HTR-8/SVneo (cell line): ENCODE data around the gene CHMP1B.

Source experiments
- DNase-seq: peaks from one replicate; pipeline ENCODE4 v3.0.0; 2011; ENCODE audit warnings: low spot score, mixed read lengths; ENCODE audit not compliant: insufficient read length
- FAIRE-seq: peaks from 2 replicates; lab custom pipeline; 2011; peaks lifted over from hg19 to GRCh38; lab: Jason Lieb, UNC

The CHMP1B gene

DNA sequence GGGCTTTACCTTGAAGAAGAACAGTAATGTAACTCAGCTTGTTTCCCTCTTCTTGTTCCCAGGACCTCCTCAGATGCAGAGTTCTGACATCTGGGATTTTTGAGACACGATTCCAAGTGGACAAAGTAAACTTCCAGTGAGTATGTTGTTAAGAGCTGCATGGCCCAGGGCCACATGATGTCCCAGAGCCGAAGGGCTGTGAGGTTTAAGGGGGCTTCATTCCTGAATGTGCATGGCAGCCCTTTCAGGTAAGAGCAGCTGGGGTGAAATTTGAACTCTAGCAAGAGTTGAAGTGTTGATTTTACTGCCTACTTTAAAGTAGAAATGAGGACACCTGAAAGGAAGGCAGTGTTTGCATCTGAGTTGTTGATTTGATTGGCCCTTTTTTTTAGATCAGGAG lies 13.3 kb downstream of the CHMP1B start:
- FAIRE-seq (no peak), DNase-seq (no peak)

DNA sequence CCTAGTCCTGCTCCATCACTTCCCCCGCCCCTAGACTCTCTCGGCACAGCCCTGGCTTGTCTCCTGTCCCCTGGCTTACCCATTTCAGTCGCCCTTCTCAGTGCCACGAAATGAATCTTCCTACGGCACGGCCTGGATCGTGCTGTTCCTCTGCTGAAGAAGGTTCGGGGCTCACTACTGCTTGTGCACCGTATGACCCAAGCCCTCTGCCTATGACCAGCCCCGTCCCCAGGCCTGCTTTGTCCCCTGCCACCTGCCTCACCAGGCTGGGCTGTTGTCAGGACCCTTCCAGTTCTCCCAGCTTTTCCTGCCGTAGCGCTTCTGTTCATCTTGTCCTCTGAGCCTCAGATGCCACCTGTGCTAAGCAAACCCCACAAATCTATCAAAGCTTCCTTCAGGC lies 13.9 kb downstream of the CHMP1B start:
- DNase-seq (no peak), FAIRE-seq (no peak)

DNA sequence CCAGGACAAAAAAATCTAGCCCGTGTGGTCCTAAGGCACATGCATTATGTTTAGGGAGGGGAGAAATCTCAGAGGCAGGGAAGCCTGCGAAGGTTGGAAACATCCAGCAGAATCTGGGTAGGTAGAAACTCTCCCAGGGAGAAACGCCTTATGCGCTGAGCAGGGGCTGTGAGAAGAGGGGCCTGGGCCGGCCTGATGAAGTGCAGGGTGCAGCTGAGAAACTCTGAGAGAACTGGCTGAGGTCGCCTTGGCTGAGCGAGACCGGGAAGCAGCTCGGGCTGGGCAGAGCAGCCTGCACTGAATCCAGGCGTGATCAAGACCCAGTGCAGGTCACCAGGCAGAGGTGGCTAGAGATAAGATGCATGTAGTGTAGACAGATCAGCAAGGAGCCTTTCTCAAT lies 15.1 kb downstream of the CHMP1B start:
- no peak for FAIRE-seq
- no peak for DNase-seq

DNA sequence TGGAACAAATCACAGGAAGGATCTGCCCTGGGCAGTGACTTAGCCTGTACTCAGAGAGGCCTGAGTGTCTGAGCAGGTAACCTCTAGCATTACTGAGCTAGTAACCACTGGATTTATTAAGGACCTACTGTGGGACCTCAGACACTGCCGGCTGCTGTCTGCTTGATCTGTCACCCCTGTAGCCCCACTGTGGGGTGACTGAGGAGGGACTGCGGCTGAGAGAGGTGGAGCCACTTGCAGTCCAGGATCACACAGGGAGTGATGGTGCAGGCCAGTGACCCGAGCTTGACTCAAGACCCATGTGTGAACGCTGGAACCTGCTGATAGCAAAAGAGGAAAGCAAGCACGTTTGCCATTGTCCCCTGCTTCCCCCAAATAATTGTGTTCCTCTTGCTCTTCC lies 15.6 kb downstream of the CHMP1B start:
- DNase-seq, result no peak
- no peak for FAIRE-seq

DNA sequence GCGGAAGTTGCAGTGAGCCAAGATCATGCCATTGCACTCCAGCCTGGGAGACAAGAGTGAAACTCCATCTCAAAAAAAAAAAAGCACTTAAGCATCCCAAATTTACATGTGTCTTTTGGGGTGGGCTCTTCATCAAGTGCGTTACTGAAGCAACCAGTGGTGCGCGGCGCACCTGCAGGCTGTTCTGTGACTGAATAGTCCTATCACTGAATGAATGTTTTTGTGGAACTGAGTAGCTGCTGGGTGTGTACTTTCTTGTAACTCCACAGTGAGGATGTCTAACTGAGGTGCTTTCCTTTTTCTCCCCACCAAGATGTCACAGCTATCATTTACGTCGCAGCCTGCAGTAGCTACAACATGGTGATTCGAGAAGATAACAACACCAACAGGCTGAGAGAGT lies 17.0 kb downstream of the CHMP1B start:
- no peak for FAIRE-seq
- DNase-seq, result no peak

DNA sequence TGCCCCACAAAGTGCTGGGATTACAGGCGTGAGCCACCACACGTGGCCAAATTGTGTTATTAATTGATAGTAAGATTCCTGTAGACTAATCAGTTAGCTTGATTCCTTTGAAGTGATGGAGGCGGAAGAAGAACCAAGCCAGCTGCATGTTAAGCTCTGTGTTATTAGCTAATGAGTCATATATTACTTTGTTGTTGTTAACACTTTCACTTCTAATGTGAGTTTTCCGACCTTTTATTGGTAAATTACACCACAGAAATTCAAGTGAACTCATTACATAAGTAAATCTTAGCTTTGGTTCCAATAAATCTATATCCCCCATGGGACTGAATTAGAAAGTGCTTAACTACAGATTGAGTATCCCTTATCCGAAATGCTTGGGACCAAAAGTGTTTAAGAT lies 20.3 kb downstream of the CHMP1B start:
- DNase-seq, result no peak
- no peak for FAIRE-seq

DNA sequence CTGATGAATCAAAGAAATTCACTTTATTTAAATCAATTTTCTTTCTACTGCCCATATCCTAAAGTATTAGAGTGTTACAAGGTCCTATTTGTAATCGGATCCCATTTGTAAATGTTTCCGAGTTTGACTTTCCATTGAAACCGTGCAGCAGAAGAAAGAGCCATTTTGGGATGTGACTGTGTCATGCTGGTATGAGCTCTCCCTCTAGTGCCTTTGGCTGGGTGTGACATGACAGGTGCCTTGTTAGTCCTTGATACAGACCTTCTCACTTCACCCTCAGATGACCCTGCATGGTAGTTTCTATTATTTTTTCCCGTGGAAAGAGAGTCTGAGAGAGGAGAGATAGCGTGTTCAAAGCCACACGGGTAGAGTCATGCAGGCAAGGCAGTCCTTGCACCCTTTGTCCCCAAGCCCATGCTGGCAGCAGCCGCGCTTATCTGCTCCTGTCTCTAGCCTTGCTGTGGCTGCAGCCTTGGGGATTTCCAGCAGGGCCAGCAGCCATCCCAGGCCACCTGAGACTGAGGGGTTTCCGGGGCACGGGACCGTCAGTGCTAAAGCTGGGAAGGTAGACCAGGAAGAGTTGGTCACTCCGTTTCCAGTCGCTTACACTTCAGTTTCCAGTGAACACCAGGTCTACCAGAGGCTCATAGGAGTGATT lies 21.4 kb downstream of the CHMP1B start:
- DNase-seq (peak; percentile 40), FAIRE-seq (no peak)

DNA sequence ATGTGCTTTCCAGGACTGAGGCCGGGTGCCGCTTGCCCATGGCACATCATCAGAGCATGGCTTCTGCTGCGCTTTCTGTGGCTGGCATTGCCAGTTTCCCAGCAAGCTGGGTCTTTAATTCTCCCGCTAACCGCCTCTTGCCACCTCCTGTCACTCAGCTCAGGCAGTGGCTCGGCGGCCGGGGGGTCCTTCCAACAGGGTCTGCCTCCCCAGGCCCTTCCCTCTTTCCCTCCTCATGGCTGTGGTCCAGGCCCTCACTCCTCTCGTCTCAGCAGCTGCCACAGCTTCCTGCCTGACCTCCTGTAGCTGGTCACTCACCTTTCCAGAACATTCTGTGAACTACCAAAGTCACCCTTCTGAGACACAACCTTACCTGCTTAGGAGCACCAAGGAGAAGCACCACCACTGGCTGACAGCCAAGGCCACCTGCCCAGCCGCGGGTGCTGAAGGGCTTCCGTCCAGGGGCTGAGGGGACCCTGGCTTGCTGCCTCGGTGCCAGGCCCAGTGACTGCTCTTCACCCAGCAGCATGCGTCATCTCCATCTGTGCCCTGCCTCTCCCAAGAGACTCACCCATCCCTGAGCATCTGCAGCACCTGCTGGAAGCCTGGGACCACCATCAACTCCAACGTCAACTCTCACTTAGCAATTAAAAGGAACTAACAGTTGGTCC lies 22.6 kb downstream of the CHMP1B start:
- DNase-seq (no peak), FAIRE-seq (no peak)

DNA sequence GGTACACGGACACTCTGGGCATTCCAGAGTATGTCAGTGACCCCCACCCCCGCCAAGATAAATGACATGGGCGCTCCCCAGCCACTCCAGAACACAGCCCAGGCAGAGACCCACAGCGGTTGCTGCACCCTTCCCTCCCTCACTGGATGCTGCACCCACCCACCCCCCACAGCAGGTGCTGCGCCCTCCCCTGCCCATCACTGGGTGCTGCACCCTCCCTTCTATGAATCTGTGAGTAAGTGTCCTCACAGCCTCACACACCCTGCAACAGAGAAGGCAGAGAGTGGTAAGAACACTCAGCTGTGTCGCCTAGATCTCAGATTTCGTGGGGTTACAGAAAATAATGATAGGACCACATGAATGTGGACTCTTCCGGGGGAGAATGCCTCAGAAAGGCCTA lies 23.5 kb downstream of the CHMP1B start:
- no peak for DNase-seq
- FAIRE-seq, result no peak

DNA sequence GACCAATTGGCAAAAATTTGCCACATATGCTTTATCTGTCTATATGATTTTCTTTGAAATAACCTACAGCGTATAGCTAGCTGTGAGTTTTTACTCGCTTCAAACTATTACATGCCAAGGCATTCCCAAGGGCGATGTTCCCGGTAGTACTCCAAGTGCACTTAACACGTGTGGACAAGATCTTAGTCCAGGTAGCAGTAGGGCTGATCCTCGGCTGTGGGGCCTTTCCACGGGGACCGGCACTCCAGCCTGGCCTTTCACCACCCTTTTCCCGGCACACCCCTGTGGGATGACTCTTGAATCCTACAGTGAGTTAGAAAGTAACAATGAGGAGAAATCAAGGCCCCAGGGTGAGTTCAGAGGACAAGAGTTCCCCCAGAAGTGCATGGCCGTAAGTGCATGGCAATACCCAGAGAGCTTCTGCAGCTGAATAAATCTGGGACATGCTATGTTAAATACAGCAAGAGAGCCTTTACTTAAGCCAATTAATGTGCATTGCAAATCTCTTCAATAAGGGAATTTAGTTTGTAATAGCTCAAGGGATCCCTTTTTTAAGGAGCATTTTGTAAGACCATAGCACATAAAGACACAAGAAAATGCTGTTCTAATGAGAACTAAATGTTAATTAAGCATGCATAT lies 26.4 kb downstream of the CHMP1B start:
- no peak for FAIRE-seq
- no peak for DNase-seq

DNA sequence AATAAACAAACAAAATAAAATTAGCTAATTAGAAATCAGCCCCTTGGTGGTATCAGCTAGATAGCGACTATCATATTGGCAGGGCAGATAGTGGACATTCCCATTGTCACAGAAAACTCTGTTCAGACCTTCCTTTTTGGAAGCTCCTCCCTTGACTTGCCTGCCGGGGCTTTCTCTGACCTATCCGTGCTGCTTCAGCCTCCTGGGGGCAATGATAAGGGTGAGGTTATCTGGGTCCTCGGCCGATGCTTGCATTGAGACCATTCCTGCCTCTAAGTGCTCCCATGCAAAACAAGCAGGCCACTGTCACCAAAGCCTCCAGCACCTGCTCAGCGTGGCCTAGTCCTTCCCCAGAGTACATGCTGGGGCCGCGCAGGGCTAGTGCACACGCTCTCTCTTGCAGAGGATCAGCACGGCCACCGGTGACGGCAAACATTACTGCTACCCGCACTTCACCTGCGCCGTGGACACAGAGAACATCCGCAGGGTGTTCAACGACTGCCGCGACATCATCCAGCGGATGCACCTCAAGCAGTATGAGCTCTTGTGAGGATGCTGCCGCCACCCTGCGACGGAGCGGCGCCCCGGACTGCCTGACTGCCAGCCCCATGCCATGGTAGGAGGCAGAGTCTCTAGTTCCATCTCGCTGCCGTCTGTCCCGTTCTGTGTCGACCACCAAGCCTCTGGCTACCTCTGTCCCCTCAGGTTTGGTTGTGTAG lies 29.5 kb downstream of the CHMP1B start:
- FAIRE-seq (no peak), DNase-seq (no peak)

DNA sequence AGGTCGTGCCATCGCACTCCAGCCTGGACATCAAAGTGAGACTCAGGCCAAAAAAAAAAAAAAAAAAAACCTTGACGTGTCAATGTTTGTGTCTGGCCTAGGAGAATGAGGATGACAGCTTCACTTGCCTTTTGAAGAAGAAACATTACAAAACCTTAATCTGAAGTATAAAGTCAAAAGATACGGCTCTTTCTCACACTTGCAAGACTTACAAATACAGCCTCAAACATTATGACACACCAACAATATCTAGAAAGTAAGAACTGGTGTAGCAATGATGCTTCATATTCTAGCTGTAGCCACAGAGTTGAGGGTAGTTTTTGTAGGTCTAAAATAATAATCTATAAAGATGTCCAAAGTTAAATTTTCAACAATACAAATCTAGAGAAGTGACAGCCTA lies 31.4 kb downstream of the CHMP1B start:
- DNase-seq, result no peak

DNA sequence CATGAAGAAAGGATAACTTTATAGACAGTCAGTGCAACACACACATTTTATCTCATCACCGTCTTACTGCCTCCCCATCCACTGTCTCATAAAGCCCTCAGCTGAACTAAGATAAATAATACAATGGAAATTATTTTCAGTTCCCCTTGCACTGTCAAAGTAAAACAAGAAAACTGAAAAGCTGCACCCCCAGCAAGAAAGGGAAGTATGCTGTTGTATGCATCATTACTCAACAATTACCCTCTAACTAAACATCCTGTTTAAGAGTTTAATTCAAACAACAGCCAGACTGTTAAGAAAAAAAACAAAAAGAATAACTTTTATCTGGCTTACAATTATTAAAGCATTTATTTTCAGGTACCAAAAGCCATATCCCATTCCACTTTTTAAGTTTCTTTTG lies 31.9 kb downstream of the CHMP1B start:
- no peak for FAIRE-seq
- no peak for DNase-seq

More for the DNA sequence above, 31.4 kb downstream of the CHMP1B start:
- FAIRE-seq, result no peak

DNA sequence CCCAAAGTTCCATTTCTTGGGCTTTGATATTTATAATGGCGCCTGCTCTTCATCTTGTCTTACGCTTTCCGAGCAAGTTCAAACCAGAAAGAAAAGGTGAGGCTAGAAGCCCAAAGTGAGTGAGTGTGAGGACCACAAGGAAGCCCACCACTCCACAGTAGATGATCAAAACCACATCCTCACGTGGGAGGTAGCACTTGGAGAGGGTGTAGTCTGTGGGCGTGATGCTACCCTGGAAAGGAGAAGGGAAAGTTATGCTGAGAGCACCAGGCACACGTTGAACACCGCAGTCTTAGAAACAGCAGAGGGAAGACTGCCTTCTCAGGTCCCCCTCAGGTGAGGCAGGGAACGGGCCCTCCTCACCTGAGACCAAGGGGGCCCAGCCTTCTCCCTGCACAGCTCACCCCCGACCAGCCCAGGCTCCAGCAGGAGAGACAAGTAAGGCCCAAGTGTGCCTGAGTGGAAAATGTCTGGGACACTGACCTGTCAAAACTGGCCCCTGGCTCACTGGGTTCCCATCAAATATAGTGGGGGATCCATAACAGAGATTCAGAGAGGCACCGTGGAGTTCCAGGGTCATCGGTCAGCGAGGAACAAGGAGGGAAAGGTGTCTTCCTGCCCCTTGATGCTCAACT lies 33.3 kb downstream of the CHMP1B start:
- FAIRE-seq (no peak), DNase-seq (no peak)

DNA sequence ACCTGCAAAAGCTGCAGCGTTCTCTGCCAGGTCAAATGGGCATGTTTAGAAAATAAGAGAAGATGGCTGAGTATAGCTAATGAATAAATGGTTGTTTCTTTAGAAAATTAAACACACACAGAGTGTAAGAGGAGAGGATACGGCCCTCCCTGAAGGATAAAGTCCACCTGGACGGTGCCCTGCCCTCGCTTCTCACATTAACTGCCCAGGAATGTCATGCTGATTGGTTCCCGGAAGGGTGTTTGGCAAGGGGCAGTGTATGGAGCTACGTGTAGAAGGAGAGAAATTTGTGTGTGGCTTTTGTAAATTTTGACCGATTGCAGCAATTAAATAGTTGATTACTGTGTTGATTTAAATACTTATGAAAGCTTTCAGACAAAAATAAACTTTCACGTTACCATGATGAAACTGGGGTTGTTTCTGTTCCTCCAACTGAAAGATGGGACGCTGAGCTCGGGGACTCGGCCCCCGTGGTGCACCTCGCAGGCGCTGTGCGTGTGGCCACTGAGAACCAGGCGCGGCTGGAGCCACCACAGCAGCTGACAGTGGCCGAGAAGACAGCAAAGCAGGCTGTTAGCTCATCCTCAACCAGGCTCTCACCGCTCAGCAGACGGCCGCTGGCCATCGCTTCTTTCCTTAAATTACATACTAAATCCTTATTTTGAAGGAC lies 34.2 kb downstream of the CHMP1B start:
- no peak for DNase-seq
- FAIRE-seq, result no peak

DNA sequence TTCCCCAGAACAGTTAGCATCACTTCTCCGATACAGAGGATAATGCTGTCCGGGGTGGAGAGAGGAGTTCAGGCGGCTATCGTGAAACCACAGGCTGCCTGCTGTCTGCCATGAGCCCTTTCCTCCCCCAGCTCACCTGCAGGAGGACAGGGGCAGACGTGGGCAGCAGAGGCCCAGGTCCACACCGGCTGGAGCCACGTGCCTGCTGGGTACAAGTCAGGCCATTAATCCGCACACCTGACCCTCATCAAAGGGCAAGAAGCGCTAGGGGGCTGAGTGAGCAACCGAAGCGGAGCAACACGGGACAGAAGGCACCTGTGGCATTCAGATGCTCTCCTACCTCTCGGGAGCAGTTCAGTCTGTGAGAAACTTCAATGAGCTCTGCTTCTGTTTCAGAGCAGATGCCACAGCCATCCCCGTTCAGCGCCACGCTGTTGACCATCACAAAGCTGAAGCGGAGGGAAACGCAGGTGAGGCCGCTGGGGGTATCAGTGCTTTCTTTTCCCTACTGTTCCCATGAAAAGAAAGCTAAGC lies 35.4 kb downstream of the CHMP1B start:
- FAIRE-seq, result no peak
- no peak for DNase-seq

DNA sequence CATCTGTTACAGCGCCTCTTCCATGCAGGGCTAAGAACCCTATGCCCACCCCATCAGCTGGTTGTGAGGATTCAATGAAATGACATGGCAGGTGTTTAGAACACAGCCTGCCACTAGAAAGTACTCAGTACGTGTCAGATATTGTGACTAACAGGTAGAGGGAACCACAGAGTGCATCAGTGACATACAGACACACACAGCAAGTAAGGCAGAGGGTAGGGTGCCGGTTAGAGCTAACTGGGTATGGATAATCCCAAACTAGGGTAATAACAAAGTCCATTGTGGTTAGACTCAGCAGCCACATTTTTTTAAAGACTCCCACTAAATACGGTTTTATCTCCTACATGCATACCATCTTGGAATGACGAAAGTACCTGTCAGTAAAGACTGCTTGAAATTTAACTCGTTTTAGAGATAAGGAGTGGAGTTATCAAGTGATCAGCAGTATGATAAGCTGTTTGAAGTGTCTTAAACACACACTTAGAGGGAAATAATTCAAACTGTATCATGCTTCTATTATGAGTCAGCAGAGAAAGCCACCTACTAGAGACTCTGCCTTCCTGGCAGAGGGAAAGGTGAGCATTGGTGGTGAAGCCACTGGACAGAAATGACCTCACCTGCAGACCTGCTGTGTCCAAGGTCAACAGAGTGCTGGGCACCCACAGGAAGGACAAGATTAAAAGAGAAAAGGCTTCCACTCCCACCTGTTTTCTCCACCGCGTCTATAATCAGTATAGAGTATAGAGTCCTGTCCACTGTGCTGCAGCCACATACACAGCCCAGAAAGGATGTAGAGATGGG lies 36.3 kb downstream of the CHMP1B start:
- FAIRE-seq (peak; percentile 4), DNase-seq (no peak)

DNA sequence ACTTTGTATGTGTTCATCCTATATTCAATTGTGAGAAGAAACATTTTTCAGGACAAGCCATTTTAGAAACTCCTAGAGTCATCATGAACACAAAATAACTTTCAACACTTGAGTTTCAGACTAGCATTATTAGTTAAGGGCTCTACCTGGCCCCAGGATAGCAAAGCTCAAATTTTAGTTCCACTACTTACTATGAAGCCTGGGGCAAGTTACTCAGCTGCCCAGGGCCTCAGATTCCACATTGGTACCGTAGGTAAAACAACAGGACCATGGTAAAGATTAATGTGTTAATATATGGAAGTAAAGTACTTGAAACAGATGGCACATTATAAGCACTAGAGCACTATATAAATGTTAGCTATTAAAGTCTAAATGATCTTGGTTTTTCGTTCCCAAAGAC lies 37.5 kb downstream of the CHMP1B start:
- no peak for DNase-seq
- FAIRE-seq, result no peak

DNA sequence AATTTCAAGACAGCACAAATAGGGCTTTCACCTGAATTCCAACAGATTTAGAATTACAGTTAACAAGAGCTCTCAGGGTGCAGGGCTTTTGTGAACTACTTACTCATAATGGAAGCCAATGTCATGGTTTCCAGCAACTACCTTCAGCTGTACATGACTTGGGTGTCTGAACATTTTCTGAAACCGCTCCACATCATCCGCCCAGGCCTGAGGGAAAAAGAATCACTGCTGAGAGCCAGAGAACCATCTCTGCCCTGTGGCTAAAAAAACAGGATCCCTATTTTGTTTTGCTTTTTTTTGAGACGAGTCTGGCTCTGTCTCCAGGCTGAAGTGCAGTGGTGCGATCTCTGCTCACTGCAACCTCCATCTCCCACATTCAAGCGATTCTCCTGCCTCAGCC lies 38.1 kb downstream of the CHMP1B start:
- FAIRE-seq, result no peak
- DNase-seq, result no peak
